Suppressor macrophage treated with lipopolysaccharide for 4 hours (primary cell): ENCODE measurements around the gene ZBTB46.

ENCODE experiments used
- DNase-seq: peaks from one replicate; pipeline ENCODE4 v3.0.0-alpha.2; 2020

Gene ZBTB46

GRCh38 chr20:63836458-63837344 is 5.6 kb upstream of the ZBTB46 start:
- DNase-seq = no peak

- peak; percentile 79 for DNase-seq
These were observed 4.2 kb upstream of the ZBTB46 start for GRCh38 chr20:63835021-63835858.

- no peak for DNase-seq
These were observed 3.4 kb upstream of the ZBTB46 start for GRCh38 chr20:63834491-63834880.

- no peak for DNase-seq
These were observed 2.9 kb upstream of the ZBTB46 start for GRCh38 chr20:63833776-63834490.

- no peak for DNase-seq
These were observed 1.1 kb upstream of the ZBTB46 start for GRCh38 chr20:63831993-63832686.

GRCh38 chr20:63831646-63831992 is 555 bp upstream of the ZBTB46 start:
- no peak for DNase-seq

- peak; percentile 29 for DNase-seq
These were observed 874 bp downstream of the ZBTB46 start for GRCh38 chr20:63829945-63830835.

GRCh38 chr20:63829603-63829944 is 1.5 kb downstream of the ZBTB46 start:
- DNase-seq = peak; percentile 23

GRCh38 chr20:63828951-63829350 is 2.1 kb downstream of the ZBTB46 start:
- DNase-seq = no peak

- no peak for DNase-seq
These were observed 2.5 kb downstream of the ZBTB46 start for GRCh38 chr20:63828545-63828944.

GRCh38 chr20:63828124-63828523 is 2.9 kb downstream of the ZBTB46 start:
- DNase-seq = no peak

- DNase-seq = no peak
These were observed 4.3 kb downstream of the ZBTB46 start for GRCh38 chr20:63826753-63827152.

GRCh38 chr20:63825331-63826118 is 5.5 kb downstream of the ZBTB46 start:
- no peak for DNase-seq

GRCh38 chr20:63823691-63824311 is 7.3 kb downstream of the ZBTB46 start:
- no peak for DNase-seq

GRCh38 chr20:63822276-63822696 is 8.8 kb downstream of the ZBTB46 start:
- DNase-seq = peak; percentile 76

GRCh38 chr20:63821811-63822210 is 9.3 kb downstream of the ZBTB46 start:
- DNase-seq = peak; percentile 37

GRCh38 chr20:63819224-63819921 is 11.7 kb downstream of the ZBTB46 start:
- DNase-seq = no peak

GRCh38 chr20:63815615-63816253 is 15.3 kb downstream of the ZBTB46 start:
- no peak for DNase-seq
